ENCODE data around the gene SLC35F2. TPM values are rescaled to one million over a fixed set of nuclear protein-coding genes. Genes with fewer than 3 reads are reported as not detected.
"Not testable (repeated sequence)": the region's sequence is repeated elsewhere in the genome, so short reads cannot be mapped to it uniquely, and the experiment has no call there.

SLC35F2 gene, protein sequence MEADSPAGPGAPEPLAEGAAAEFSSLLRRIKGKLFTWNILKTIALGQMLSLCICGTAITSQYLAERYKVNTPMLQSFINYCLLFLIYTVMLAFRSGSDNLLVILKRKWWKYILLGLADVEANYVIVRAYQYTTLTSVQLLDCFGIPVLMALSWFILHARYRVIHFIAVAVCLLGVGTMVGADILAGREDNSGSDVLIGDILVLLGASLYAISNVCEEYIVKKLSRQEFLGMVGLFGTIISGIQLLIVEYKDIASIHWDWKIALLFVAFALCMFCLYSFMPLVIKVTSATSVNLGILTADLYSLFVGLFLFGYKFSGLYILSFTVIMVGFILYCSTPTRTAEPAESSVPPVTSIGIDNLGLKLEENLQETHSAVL
- polyA plus RNA-seq: 21.6 TPM

DNA sequence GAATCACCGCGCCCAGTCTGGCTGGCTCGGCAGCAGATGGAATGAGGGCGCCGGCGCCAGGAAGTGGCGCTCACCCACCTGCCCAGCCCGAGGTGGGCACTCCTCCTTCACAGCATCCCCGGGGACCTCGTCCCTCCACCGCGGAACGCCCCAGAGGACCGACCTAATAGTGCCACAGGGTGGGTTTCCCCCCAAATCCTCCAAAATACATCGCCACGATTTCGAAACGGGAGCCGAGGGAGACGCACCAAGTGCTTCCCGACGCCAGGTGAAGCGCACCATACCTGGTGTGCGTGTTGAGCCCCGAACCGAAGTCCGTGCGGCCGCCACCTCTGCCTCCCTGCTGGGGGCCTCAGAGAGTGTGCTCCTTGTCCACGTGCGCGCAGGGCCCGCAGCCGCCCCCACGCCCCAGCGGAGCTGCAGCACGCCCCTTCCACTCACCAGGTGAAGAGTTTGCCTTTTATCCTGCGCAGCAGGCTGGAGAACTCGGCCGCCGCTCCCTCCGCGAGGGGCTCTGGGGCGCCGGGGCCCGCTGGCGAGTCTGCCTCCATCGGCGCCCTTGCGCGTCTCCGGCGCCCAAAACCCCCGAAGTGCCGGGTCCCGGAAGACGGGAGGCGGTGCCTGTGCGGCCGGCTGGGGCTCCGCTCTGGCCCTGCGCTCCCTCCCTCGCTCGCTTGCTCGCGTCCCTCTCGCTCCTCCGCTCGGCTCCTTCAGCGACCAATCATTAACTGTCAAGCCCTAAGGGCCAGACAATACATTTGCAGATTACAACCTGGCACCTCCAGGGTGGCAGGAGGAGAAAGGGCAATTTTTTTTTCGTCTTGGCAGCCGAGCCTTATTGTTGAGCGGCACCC is at the start of gene SLC35F2:
Gene SLC35F2 (minus strand): TSS at position 571 of the 854 bp plus-strand sequence. CDS start 20 bp downstream, at position 551.
- Mint-ChIP-seq H3K4me3 (peak within 1 kb of the TSS; percentile 88 to 100 (median 96)), H3K36me3 (no peaks in the 10 kb centered on the region), H3K4me1 (peaks cover 14 to 25% (median 16%) of the 10 kb centered on the region in 3 donors), H3K9me3 (no peaks in the 10 kb centered on the region), H3K27me3 (no peaks in the 10 kb centered on the region), H3K27ac (peak within 1 kb of the TSS; percentile 28 to 94 (median 93))

DNA sequence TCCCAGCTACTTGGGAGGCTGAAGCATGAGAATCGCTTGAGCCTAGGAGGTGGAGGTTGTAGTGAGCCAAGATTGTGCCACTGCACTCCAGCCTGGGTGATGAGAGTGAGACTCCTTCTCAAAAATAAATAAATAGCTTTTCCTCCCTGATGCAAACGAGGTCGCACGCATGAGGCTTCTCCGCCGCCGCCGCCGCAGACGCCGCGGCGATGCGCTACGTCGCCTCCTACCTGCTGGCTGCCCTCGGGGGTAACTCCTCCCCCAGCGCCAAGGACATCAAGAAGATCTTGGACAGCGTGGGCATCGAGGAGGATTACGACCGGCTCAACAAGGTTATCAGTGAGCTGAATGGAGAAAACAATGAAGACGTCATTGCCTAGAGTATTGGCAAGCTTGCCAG is 49.6 kb upstream of the SLC35F2 start:
- Mint-ChIP-seq H3K4me3 (no peak overlapping the region), H3K27ac (no peak overlapping the region), H3K4me1 (no peaks in the 10 kb centered on the region), H3K27me3 (peaks cover 6% of the 10 kb centered on the region), H3K9me3 (no peaks in the 10 kb centered on the region), H3K36me3 (no peaks in the 10 kb centered on the region)

DNA sequence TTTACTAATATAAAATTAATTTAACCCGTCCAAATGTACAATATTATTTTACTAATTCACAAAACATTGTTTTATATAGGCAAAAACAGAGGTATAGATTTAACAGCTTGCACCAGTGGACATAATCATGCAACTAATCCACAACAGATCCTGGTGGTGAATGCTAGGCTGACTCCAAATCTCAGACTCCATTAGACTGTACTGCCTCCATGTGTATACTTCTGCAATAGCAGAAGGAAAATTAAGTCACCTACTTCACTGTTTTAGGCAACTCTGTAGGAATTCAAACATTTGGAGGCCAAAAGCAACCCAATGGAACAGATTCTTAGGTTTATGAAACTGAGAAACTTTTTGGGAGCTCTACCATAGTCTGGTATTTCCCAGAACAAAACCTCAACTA is 39.7 kb upstream of the SLC35F2 start:
- H3K27ac Mint-ChIP-seq: no peak overlapping the region
- H3K4me3 Mint-ChIP-seq: no peak overlapping the region

DNA sequence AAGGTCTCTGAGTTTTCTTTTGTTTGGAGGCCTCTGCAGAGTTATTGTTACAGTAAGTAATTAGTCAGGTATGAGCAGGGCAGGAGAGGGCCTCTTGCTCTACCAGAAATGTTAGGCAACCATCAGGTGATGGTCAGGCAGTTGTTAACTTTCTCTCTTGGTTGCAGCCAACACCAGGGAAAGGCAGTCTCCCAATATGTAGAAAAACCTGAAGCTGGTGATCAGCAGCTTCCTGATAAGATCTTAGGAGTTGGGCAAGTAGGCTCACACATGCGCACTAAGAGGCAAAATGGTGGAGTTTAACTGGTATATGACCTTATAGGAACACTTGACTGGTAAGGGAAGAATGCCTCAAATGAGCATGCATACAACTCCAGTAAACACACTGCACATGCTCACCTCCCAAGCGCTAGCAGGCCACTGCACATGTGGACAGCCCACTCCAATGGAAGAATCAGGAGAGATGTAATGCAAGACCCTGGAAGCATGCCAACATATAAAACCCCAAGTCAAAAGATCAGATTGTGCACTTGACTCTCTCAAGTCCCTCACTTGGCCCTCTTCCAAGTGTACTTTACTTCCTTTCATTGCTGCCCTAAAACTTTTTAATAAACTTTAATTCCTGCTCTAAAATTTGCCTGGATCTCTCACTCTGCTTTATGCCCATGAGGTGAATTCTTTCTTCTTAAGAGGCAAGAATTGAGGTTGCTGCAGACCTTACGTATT is 23.7 kb upstream of the SLC35F2 start:
- H3K4me3 Mint-ChIP-seq: no peak overlapping the region
- H3K4me1 Mint-ChIP-seq: no peaks in the 10 kb centered on the region
- no peaks in the 10 kb centered on the region for H3K9me3 Mint-ChIP-seq
- no peaks in the 10 kb centered on the region for H3K27me3 Mint-ChIP-seq
- no peaks in the 10 kb centered on the region for H3K36me3 Mint-ChIP-seq
- no peak overlapping the region for H3K27ac Mint-ChIP-seq

More for the DNA sequence above, 39.7 kb upstream of the SLC35F2 start:
- Mint-ChIP-seq H3K9me3 (no peaks in the 10 kb centered on the region), H3K36me3 (no peaks in the 10 kb centered on the region), H3K4me1 (peaks cover 0 to 1% (median 0%) of the 10 kb centered on the region in 3 donors), H3K27me3 (peaks cover 3% of the 10 kb centered on the region)

DNA sequence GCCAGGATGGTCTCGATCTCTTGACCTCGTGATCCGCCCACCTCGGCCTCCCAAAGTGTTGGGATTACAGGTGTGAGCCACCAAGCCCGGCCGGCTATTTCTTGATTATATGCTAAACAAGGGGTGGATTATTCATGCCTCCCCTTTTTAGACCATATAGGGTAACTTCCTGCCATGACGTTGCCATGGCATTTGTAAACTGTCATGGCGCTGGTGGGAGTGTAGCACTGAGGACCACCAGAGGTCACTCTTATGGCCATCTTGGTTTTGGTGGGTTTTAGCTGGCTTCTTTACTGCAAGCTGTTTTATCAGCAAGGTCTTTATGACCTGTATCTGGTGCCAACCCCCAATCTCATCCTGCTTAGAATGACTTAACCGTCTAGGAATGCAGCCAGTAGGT is 22.9 kb upstream of the SLC35F2 start:
- not testable (repeated sequence) for H3K27me3 Mint-ChIP-seq, H3K27ac Mint-ChIP-seq

DNA sequence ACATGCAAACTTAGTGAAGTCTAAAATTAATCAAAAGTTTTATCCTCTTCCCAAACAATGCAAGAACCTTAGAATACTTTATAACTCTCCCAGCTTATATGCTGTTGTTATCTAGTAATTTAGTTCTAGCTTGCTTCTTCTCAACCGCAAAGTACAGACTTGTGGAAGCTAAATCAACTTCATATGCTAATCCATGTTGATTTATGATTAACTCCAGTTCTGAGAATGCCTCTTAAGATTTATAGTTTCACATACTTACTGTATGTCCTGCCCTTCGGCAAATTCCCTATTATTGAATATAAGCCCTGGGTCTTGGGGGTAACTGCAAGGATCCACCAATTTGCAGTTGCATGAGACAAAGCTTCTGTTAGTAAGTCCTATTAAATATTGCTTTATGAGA is 17.6 kb upstream of the SLC35F2 start:
- Mint-ChIP-seq H3K27ac (no peak overlapping the region), H3K9me3 (no peaks in the 10 kb centered on the region), H3K4me3 (no peak overlapping the region), H3K36me3 (no peaks in the 10 kb centered on the region), H3K27me3 (no peaks in the 10 kb centered on the region), H3K4me1 (no peaks in the 10 kb centered on the region)

More for the DNA sequence above, 22.9 kb upstream of the SLC35F2 start:
- not testable (repeated sequence) for H3K36me3 Mint-ChIP-seq, H3K4me3 Mint-ChIP-seq, H3K4me1 Mint-ChIP-seq, H3K9me3 Mint-ChIP-seq

DNA sequence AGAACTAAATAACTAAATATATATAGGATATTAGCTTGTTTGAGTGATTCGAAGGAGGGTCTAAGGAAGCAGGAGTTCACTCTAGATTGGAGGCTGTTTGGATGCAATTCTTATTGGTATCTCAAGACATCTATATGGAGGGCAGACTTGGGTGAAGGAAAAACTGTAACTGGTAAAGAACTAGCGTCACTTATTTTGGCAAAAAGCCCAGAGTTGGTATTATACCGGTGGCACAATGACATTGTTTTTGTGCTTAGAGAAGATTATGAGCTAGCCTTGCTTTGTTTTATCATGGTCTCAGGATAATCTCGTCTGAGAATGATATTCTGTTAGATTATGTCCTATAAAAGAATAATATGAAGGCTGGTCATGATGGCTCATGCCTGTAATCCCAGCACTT is 6.0 kb upstream of the SLC35F2 start:
- Mint-ChIP-seq H3K9me3 (no peaks in the 10 kb centered on the region), H3K27ac (no peak overlapping the region), H3K27me3 (no peaks in the 10 kb centered on the region), H3K4me3 (no peak overlapping the region), H3K36me3 (no peaks in the 10 kb centered on the region), H3K4me1 (peaks cover 5 to 10% (median 6%) of the 10 kb centered on the region in 3 donors)

DNA sequence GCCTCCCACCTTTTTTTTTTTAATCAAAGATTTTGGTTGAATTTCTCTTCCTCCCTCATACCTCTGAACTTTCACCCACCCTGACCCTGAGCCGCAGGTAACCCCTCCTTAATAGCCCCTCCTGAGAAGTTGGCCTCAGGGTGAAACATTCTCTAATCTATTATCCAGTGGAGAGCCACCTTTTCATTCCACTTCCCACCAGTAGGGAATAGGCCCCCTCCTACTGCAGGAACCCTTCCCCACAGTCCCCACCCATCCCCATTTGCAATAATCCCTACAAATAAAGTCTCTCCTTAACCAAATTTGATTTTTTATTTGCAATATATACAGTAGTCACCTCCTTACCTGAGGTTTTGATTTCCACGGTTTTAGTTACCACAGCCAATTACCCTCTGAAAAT is 2.1 kb upstream of the SLC35F2 start:
- no peaks in the 10 kb centered on the region for H3K9me3 Mint-ChIP-seq
- peaks cover 14 to 28% (median 21%) of the 10 kb centered on the region in 3 donors for H3K4me1 Mint-ChIP-seq
- H3K27me3 Mint-ChIP-seq: no peaks in the 10 kb centered on the region
- H3K36me3 Mint-ChIP-seq: no peaks in the 10 kb centered on the region
- peak overlapping the region in 1 of 4 donors; percentile 88 for H3K4me3 Mint-ChIP-seq
- peak overlapping the region in 2 of 3 donors; percentile 28 to 69 for H3K27ac Mint-ChIP-seq

DNA sequence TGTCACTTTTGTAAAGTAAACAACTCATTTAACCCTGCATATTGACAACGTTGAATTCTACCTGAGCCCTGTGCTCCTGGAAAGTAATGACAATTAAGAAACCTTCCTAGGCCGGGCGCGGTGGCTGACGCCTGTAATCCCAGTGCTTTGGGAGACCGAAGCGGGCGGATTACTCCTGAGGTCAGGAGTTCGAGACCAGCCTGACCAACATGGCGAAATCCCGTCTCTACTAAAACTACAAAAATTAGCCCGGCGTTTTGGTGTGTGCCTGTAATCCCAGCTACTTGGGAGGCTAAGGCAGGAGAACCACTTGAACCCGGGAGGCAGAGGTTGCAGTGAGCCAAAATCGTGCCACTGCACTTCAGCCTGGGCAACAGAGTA is 1.6 kb upstream of the SLC35F2 start:
- peak overlapping the region; percentile 88 to 100 (median 96) for H3K4me3 Mint-ChIP-seq
- peaks cover 14 to 30% (median 21%) of the 10 kb centered on the region in 3 donors for H3K4me1 Mint-ChIP-seq
- not testable (repeated sequence) for H3K9me3 Mint-ChIP-seq, H3K36me3 Mint-ChIP-seq, H3K27me3 Mint-ChIP-seq
- peak overlapping the region in 2 of 3 donors; percentile 28 to 69 for H3K27ac Mint-ChIP-seq

DNA sequence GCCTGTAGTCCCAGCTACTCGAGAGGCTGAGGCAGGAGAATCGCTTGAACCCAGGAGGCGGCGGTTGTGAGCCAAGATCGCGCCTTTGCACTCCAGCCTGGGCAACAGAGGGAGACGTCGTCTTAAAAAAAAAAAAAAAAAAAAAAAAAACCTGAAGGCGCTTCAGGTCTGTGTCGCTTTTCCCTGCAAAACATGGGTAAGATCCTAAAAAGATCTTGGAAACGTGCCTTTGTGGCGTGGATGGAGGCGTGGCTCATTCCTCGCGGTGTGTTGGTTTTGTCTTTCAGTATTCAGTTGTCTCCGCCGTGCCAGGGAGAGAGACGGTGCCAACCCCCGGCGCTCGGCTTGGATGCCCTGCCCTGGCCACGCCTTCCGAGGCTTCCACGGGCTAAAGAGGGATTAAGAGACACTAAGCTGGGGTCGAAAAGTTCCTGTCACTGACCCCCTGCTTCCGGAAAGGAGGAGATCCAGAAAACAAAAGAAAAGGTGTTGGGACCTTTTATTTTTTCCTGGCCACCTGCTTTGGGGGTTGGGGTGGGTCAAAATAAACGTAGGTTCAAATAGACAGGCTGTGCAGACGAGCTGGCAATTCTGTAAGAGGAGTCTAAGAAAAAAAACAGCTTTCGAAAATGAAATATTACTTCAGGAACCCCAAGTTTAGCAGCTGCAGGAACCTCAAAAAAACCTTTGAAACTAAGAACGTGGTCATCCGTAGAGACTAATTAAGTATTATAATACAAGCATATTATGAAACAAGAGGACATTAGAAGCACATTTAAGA is 1.1 kb upstream of the SLC35F2 start:
- peak overlapping the region; percentile 88 to 100 (median 96) for H3K4me3 Mint-ChIP-seq
- H3K27me3 Mint-ChIP-seq: no peaks in the 10 kb centered on the region

DNA sequence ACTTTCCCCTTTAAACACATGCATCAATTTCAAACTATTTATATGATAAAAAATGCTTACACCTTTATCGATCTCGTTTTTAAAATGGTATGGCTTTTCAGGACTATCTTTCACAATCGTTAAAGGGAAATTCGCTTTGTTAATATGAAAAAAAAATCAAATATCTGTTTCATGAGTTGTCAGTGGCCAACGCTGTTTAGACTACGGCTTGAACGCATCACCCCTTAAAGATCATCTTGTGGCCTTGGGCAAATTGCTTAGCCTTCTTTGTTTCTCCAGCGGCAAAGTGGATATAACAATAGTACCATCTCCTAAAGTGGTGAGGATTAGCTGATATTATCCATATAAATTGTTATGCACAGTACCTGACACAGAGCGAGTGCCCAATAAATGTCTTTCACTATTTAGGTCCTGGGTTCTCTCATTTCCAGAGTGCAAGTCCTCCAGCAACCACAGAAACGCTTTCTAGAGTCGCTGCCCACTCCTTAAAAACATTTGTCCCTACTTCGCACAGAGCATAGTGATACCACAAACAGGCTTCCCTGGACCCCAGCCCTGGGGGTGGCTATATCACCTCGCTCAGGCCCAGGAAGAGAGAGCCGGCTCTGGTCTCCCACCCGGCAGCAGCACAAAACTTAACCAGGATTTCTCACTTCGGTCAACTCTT is 904 bp downstream of the SLC35F2 start:
- H3K36me3 Mint-ChIP-seq: no peaks in the 10 kb centered on the region
- no peaks in the 10 kb centered on the region for H3K9me3 Mint-ChIP-seq
- H3K27ac Mint-ChIP-seq: peak overlapping the region; percentile 28 to 94 (median 87)
- H3K27me3 Mint-ChIP-seq: no peaks in the 10 kb centered on the region
- peak overlapping the region; percentile 88 to 100 (median 96) for H3K4me3 Mint-ChIP-seq
- H3K4me1 Mint-ChIP-seq: peaks cover 14 to 25% (median 16%) of the 10 kb centered on the region in 3 donors

More for the DNA sequence above, 1.1 kb upstream of the SLC35F2 start:
- Mint-ChIP-seq H3K4me1 (peaks cover 14 to 30% (median 21%) of the 10 kb centered on the region in 3 donors), H3K9me3 (no peaks in the 10 kb centered on the region), H3K36me3 (no peaks in the 10 kb centered on the region), H3K27ac (peak overlapping the region; percentile 28 to 94 (median 93))

DNA sequence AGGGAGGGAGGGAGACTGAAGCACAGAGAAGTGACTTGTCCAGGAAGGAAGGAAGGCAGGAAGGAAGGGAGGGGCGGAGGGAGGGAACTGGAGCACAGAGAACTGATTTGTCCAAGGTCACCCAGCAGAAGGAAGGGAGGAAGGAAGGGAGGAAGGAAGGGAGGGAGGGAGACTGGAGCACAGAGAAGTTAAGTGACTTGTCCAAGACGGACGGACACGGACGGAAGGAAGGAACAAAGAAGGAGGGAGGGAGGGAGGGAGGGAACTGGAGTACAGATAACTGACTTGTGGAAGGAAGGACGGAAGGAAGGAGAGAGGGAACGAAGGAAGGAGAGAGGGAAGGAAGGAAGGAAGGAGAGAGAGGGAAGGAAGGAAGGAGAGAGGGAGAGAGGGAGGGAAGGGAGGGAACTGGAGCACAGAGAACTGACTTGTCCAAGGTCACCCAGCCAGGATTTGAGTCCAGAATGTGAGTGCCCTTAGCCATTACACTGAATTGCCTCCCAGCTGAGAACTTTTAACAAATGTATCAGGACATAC is 1.5 kb downstream of the SLC35F2 start:
- Mint-ChIP-seq H3K4me3 (peak overlapping the region in 3 of 4 donors; percentile 4 to 88 (median 52)), H3K4me1 (peaks cover 14 to 25% (median 16%) of the 10 kb centered on the region in 3 donors), H3K27me3 (no peaks in the 10 kb centered on the region), H3K27ac (no peak overlapping the region), H3K36me3 (no peaks in the 10 kb centered on the region), H3K9me3 (no peaks in the 10 kb centered on the region)

DNA sequence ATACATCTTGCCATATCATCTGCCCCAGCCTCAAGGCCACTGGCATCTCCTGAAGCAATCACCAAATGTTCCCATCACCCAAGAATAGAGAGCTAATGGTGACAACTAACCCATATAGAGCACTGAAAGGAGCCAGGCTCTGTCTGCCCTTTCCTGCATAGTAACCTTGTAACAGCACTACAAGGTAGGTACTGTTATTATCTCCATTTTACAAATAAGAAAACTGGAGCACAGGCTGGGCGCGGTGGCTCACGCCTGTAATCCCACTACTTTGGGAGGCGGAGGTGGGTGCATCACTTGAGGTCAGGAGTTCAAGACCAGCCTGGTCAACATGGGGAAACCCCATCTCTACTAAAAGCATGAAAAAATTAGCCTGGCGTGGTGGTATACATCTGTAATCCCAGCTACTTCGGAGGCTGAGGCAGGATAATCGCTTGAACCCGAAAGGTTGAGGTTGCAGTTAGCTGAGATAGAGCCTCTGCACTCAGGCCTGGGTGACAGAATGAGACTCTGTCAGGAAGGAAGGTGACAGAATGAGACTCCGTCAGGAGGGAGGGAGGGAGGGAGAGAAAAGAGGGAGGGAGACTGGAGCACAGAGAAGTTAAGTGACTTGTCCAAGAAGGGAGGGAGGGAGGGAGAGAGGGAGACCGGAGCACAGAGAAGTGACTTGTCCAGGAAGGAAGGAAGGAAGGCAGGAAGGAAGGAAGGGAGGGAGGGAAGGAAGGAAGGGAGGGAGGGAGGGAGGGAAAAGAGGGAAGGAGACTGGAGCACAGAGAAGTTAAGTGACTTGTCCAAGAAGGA is 2.2 kb downstream of the SLC35F2 start:
- Mint-ChIP-seq H3K9me3 (no peaks in the 10 kb centered on the region), H3K4me3 (peak overlapping the region in 3 of 4 donors; percentile 75 to 84 (median 80)), H3K27me3 (no peaks in the 10 kb centered on the region), H3K36me3 (no peaks in the 10 kb centered on the region), H3K4me1 (peaks cover 16 to 26% (median 20%) of the 10 kb centered on the region in 3 donors), H3K27ac (peak overlapping the region in 1 of 3 donors; percentile 8)
